SK-N-SH (cell line): ENCODE results near the gene MRM1.

Source experiments
- CTCF ChIP-seq: fragments of 200-600 bp; sonication (generic); IDR thresholded peaks from 2 replicates; pipeline ENCODE4 v1.6.1; 2017; ENCODE audit warnings: antibody characterized with exemption, mild to moderate bottlenecking, moderate library complexity
- EP300 ChIP-seq, 2 experiments: IDR thresholded peaks; 2 replicates each; pipeline versions ENCODE4 v1.4.0 to v1.6.1; 2012; ENCODE audit warnings: borderline replicate concordance in 1 of 2, low read depth in 1 of 2, low read length in 1 of 2
- EZH2phosphoT487 ChIP-seq: fragments of 200-600 bp; sonication (generic); IDR thresholded peaks from 2 replicates; pipeline ENCODE4 v1.6.1; 2017; ENCODE audit warnings: low read depth, mixed run types, mild to moderate bottlenecking, antibody characterized with exemption, moderate library complexity, borderline replicate concordance
- GATA2 ChIP-seq: sonication (generic); formaldehyde crosslinking; IDR thresholded peaks from 2 replicates; pipeline ENCODE4 v1.5.0; 2020; ENCODE audit warnings: mild to moderate bottlenecking, missing genetic modification reagents
- JUND ChIP-seq: IDR thresholded peaks from 2 replicates; pipeline ENCODE4 v1.4.0; 2012
- MAX ChIP-seq: IDR thresholded peaks from 2 replicates; pipeline ENCODE4 v1.4.0; 2012; ENCODE audit warnings: low read depth
- NFIC ChIP-seq: IDR thresholded peaks from 2 replicates; pipeline ENCODE4 v1.4.0; 2012; ENCODE audit warnings: borderline replicate concordance
- NRF1 ChIP-seq: IDR thresholded peaks from 2 replicates; pipeline ENCODE4 v1.6.1; 2012; ENCODE audit warnings: low read depth, mild to moderate bottlenecking, low read length
- POLR2AphosphoS5 ChIP-seq: IDR thresholded peaks from 2 replicates; pipeline ENCODE4 v1.6.1; 2012; ENCODE audit warnings: low read depth, low read length
- RAD21 ChIP-seq: IDR thresholded peaks from 2 replicates; pipeline ENCODE4 v1.6.1; 2012; ENCODE audit warnings: mild to moderate bottlenecking, low read length
- TAF1 ChIP-seq: IDR thresholded peaks from 2 replicates; pipeline ENCODE4 v1.6.1; 2012; ENCODE audit warnings: low read depth, mild to moderate bottlenecking, low read length, moderate library complexity, borderline replicate concordance
- TCF12 ChIP-seq: IDR thresholded peaks from 2 replicates; pipeline ENCODE4 v1.4.0; 2012
- USF1 ChIP-seq: IDR thresholded peaks from 2 replicates; pipeline ENCODE4 v1.4.0; 2012; ENCODE audit warnings: low read depth, borderline replicate concordance
- YY1 ChIP-seq: IDR thresholded peaks from 2 replicates; pipeline ENCODE4 v1.4.0; 2012; ENCODE audit warnings: low read depth, mild to moderate bottlenecking

GRCh38 chr17:36602924-36603384 is 1.6 kb downstream of the MRM1 start:
- TF ChIP-seq CTCF, result peak; percentile 78
- TF ChIP-seq NRF1, result no peak
- TF ChIP-seq USF1, result no peak
- no peak for TF ChIP-seq TAF1
- TF ChIP-seq GATA2, result no peak
- TF ChIP-seq EP300 (IDR thresholded peaks at IDR 0.05; ENCODE audit: borderline replicate concordance in 1 of 2, low read depth in 1 of 2, low read length in 1 of 2), result no peak
- TF ChIP-seq EZH2phosphoT487, result no peak
- TF ChIP-seq RAD21, result peak; percentile 81
- no peak for TF ChIP-seq NFIC
- TF ChIP-seq JUND, result no peak
- no peak for TF ChIP-seq MAX
- no peak for TF ChIP-seq YY1
- no peak for TF ChIP-seq TCF12
- TF ChIP-seq POLR2AphosphoS5, result no peak
